GM19238 (cell line): ENCODE data around the gene ZFP69.
A peak's percentile ranks its signal among the peaks of the same experiment; 100 is the strongest.

Source experiments
- DNase-seq: peaks from one replicate; pipeline ENCODE4 v3.0.0; 2011; ENCODE audit warnings: low spot score; ENCODE audit not compliant: insufficient read length

Gene ZFP69

GRCh38 chr1:40508375-40509341 is 31.6 kb downstream of the ZFP69 start, which contains the start of gene EXO5:
EXO5 (plus strand) TSS chr1:40508767; CDS start chr1:40514545, 5,778 bp downstream.
- DNase-seq = peak; percentile 69

GRCh38 chr1:40519517-40519916 is 42.4 kb downstream of the ZFP69 start:
- no peak for DNase-seq

GRCh38 chr1:40530735-40531380 is 53.8 kb downstream of the ZFP69 start:
- no peak for DNase-seq

- peak; percentile 87 for DNase-seq
Observed at GRCh38 chr1:40531381-40532061, 54.4 kb downstream of the ZFP69 start, which contains the start of gene ZNF684. ZNF684 (plus strand) TSS chr1:40531637; CDS start chr1:40533167, 1,530 bp downstream.

GRCh38 chr1:40532062-40532389 is 54.9 kb downstream of the ZFP69 start:
- no peak for DNase-seq

GRCh38 chr1:40532844-40533424 is 55.8 kb downstream of the ZFP69 start:
- peak; percentile 36 for DNase-seq

- DNase-seq = no peak
Observed at GRCh38 chr1:40534589-40534988, 57.5 kb downstream of the ZFP69 start.

- no peak for DNase-seq
Observed at GRCh38 chr1:40535732-40536131, 58.6 kb downstream of the ZFP69 start.

GRCh38 chr1:40539338-40539737 is 62.2 kb downstream of the ZFP69 start:
- no peak for DNase-seq
